ENCODE data around the gene PRICKLE2. TPM values are rescaled to one million over a fixed set of nuclear protein-coding genes. Genes with fewer than 3 reads are reported as not detected.

Gene PRICKLE2
- total and polyA plus RNA-seq, 10 of the 15 experiments (the other 5 are each of a cell fraction or from before 2014, with no cell fraction given) = 0.11 to 2.6 (median 0.69) TPM

GRCh38 chr3:64078966-64079365, 146.3 kb downstream of the PRICKLE2 start:
- ChIA-PET RAD21 (ENCODE audit: unreplicated experiment) (no interaction called here), CTCF (interaction anchor here (1.1 to 1.4 kb wide), 2 partner anchors 406 kb away, joined by 4 read pairs; no protein-coding TSS in a partner anchor), POLR2A (no interaction called here), SMC1A (ENCODE audit: uncharacterized antibody, unreplicated experiment) (interaction anchor here (1.2 to 1.9 kb wide), 3 partner anchors 20 to 321 kb away, joined by 3 to 5 read pairs (median 4); no protein-coding TSS in a partner anchor)
- Histone ChIP-seq H4K20me1 (ENCODE audit: control insufficient read depth, insufficient read depth) (no peaks in the 10 kb centered on the region), H3K4me3 (no peak overlapping the region), H3K4me2 (ENCODE audit: control insufficient read depth, insufficient read depth) (no peak overlapping the region), H2AFZ (ENCODE audit: control insufficient read depth, low read depth, low read length) (no peak overlapping the region), H3K27ac (ENCODE audit: control insufficient read depth, insufficient read depth) (no peak overlapping the region), H3K4me1 (ENCODE audit: control insufficient read depth, insufficient read depth, low read length) (no peaks in the 10 kb centered on the region), H3K9ac (ENCODE audit: control insufficient read depth, insufficient read depth, low read length) (no peak overlapping the region), H3K27me3 (replicated peaks in 1 of 2; ENCODE audit: control insufficient read depth in 2 of 2, insufficient read depth in 2 of 2, low read length in 1 of 2) (no peaks in the 10 kb centered on the region), H3K79me2 (ENCODE audit: control insufficient read depth, insufficient read depth, low read length) (no peaks in the 10 kb centered on the region), H3K36me3 (ENCODE audit: control insufficient read depth in 2 of 2, insufficient read depth in 2 of 2, low read length in 1 of 2) (no peaks in the 10 kb centered on the region), H3K9me3 (replicated peaks; ENCODE audit: control insufficient read depth, insufficient read depth, low read length) (no peaks in the 10 kb centered on the region)
- WGBS (ENCODE audit: insufficient coverage, insufficient replicate concordance, low lambda C conversion rate, missing lambda C conversion rate) = 7% methylated on average over 4 of the region's 4 CpGs
- ATAC-seq (no peak), FAIRE-seq (no peak), DNase-seq (ENCODE audit: low read depth, low spot score) (no peak)
- in situ Hi-C loops (cut with MboI) (no loop called here), intact Hi-C loops (cut with micrococcal nuclease; ENCODE audit: unreplicated experiment) (no loop called here)
- BruUV-seq (replicated peaks) = no TSS peak
- TF ChIP-seq ZNF592 (IDR thresholded peaks at IDR 0.05) = no peak

All from GM12878 (cell line).